Left renal pelvis (tissue), 4 donors: ENCODE results near the gene MFNG. TPM values are rescaled to one million over a fixed set of nuclear protein-coding genes. Genes with fewer than 3 reads are reported as not detected.

Experiments used
- DNase-seq, 4 donors: peaks; one replicate each; pipeline ENCODE4 v3.0.0-alpha.2; 2013; ENCODE audit warnings: low read depth in 4 of 4, low spot score in 3 of 4
- polyA plus RNA-seq, 4 donors: library from polyadenylated mRNA; unstranded; fragments of 120-200 nt; gene quantifications; one replicate each; pipeline ENCODE4 v1.2.1, GENCODE V29; 2013; ENCODE audit not compliant: insufficient read length in 4 of 4

MFNG gene
- polyA plus RNA-seq, 4 donors: 4.6 to 10.4 (median 8.1) TPM

DNA sequence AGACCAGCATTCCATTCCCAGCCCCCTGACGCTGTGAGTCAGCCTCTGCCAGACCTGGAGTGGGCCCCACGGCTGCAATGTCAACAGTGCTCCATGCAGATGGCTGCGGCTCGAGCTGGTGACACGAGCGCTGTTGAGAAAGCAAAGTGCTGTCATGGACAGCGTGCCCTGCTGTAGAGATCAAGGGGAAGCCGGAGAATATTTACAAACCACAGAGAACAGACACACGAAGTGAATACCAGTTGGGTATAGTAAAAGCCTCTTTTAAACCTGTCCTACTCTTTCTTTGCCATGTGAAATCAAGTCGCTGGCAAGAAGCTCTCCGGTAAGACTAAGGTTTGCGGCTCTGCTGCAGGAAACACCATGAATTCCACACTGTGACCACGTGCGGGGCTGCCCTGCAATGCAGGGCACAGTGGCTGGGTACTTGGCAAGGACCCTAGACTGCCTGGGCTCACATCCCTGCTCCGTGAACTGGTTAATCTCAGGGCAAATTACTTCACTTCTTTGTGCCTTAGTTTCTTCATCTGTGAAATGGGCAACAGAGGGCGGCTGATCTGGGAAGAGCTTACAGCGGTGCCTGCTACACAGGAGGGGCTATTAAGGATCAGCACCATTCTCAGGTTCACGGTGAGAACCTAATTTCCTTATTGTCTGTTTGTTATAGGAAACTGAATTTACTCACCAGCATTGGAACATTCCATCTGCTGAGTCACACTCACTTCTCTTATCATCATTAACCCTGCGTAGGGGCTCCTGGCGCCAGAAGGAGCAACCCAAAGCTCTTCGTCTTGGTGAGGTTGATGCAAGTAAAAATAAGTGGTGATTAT is 31.1 kb downstream of the MFNG start:
- DNase-seq: no peak

DNA sequence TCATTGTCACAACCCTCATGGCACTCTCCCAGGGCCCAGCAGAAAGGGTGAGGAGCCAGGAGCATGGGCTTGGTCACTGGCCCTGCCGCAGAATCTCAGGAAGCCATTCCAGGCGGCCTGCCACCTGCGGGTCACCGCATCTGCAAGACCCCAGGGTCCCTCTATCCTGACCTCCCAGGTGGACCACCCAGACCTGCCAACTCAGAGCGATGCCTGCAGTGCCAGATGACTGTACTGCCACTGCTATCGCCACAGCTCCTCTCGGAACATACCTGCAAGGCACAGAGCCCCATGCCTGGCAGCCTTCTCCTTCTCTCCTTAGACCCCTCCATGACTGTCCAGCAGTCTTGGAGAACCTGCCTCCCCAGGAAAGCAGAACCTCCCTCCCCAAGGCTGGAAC is 32.5 kb downstream of the MFNG start:
- no peak for DNase-seq

DNA sequence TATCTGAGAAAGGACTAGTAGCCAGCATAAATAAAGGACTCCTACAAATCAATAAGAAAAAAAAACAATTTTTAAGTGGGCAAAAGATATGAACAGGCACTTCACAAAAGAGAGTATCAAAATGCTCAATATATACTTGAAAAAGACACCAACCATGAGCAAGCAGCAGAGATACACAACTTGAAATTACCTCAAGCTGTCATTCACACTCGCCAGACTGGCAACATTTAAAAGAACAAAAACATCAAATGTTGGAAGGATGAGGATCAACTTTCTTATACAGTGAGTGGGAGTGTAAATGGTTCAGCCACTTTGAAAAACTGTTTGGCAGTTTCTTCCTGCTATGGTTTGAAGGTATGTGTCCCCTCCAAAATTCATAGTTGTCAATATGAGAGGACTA is 35.0 kb downstream of the MFNG start:
- no peak for DNase-seq

DNA sequence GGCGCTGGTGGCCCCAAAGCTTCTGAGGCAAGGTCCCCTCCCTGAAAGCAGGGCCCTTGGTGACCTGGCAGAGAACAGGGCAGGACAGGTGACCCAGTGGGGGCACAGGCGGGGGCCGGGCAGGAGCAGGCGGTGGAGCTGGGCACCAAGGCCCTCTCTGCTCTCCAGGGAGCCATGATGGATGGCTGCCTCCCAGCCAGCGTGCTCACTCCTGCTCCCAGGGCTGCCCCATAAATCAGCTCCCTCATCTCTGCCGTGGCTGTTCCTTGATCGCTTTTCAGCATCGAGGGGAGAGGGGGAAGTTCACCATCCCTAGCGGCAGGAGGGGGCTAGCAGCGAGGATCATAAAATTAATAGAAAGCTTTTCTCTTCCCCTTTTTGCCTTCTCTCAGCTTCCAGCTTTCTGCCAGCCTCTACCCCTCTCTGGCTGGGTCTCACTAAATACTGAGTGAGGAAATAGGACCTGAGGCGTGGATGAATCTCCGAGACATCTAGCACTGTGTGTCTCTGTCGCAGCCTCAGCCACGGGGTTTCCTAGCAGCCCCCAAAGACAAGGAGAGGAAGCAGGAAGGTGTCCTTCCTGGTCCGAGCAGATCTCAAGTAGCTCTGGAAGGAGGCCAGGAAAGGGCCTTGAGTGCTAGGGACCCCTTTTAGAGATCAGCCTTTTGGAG is 36.7 kb downstream of the MFNG start:
- no peak for DNase-seq

DNA sequence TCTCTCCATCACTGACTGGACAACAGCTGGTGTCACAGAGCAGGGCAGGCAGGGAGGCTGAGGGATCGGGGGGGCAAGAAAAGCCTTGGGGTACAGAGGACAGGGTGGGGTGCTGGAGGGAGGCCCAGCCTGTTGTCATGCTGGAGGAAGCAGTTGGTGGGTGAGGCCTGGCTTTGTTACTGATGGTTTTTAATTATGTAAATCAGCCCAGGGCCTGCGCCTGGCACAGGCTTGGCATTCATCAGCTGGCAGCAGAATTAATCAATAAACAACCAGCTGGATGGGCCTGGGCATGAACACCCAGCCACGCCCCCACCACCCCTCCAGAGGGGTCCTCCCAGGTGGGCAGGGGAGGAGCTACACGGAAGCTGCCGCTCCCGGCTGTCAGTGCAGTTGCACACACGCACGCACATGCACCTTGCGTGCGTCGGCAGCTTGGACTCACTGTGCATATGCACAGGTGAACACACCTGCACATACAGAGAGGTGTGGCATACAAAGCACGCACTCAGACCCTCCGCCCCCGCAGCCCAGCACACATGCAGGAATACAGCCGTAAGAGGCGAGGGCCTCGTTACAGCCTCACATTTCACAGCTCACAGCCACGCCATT is 37.6 kb downstream of the MFNG start:
- no peak for DNase-seq

DNA sequence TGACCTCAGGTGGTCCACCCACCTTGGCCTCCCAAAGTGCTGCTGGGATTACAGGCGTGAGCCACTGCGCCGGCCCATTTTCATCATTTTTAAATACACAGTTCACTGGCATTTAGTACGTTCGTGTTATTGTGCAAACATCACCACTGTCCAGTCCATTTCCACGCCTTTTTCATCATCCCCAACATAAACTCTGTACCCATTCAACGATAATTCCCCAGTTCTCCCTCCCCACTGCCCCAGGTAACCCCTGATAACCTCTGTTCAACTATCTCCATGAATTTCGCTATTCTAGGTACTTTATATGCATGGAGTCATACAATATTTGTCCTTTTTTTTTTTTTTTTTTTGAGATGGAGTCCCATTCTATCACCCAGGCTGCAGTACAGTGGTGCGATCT is 40.7 kb downstream of the MFNG start:
- DNase-seq: no peak

DNA sequence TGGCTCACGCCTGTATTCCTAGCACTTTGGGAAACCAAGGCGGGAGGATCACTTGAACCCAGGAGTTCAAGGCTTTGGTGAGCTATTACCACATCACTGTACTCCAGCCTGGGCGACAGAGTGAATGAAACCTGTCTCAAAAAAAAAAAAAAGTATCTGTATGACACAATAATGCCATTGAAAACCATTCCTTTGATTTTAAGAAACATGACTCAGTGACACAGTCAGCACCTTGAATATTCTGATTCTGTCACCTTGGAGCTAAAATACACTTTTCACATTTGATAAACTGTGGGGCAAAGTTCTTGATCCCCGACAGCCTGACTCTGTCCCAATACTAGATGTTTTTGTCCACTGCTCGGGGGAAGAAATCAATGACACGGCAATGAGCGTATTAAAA is 42.2 kb downstream of the MFNG start:
- DNase-seq: no peak

DNA sequence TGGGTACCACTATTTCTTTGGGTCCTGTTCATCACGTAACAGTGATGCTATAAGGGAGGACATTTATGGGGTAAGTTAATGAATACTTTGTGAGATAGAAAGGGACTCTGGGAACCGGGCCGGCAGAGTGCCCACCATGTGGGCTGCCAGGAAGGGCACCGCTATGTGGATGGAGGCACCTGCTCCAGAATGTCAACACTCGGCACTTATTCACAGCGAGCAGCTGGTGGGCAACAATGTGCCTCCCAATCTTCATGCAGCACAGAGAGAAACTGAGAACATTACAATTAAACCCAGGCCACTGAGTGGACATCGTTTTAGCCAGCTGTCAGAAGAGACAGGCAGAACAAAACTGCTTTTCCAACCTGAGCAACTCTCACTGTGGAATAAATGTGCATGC is 43.1 kb downstream of the MFNG start:
- no peak for DNase-seq

DNA sequence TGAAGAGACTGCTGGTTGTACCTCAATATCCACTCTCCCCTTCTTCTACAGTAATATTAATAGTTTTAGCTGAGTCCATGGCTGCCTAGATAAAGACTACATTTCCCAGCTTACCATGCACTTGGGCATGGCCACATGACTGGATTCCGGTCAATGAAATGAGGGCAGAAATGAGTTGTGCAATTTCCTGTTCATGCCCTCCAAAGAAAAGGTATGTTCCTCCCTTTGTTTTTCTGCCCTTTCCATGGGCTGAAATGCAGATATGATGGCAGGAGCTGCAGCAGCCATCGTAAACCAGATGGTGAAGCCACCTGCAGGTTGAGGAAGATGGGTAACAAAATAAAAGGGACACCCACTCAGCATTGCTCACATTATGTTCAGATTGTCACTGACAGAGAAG is 43.6 kb downstream of the MFNG start:
- DNase-seq: no peak

DNA sequence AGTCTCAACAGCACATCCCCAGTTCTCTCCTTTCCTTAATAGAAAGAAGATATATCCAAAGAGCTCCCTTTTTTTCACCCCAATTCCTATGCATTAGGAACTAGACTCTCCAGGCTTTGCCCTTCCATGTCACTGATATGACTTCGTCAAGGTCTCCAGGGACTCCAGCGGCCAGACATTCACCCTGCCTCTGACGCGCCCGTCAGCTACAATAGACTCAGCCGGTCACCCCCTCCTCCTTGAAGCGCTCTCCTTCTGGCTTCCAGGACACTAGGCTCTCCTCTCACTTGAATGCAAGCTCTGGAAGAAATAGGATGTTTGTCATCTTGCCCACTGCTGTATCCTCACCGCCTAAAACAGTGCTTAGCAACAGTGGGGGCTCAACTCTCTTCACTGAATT is 44.0 kb downstream of the MFNG start:
- no peak for DNase-seq

DNA sequence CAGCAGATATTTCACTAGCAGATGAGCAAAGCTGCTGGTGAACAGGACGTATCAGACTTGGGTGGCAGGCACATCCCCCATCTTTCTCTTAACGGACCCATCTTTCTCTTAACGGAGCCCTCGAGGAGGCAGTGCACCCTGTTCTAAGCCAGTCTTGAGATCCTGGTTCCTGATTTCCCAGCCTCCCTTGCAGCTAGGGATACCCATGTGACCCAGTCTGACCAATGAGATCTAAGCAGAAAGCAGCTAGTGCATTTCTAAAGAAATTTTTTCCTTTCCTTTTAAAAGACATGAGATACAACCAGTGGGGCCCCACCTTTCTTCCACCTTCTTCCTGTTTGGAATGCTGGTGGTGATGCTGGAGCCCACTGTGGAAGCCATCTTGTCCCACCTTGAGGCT is 45.3 kb downstream of the MFNG start:
- DNase-seq: no peak

DNA sequence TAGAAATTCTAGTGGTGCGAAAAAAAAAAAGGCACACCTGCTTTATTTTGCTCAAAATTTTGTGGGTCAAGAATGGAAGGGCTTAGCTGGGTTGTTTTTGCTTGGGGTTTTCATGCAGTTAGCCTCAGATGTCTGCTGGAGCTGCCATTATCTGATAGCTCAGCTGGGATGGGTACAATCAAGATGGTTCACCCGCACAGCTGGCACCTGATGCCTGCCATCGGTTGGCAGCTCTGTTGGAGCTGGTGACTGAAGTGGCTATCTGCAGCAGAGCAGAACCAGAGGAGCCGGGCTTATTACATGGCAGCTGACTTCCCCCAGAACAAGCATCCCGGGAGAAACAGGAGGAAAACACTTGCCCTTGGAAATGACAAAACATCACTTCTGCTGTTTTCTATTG is 46.8 kb downstream of the MFNG start:
- no peak for DNase-seq

DNA sequence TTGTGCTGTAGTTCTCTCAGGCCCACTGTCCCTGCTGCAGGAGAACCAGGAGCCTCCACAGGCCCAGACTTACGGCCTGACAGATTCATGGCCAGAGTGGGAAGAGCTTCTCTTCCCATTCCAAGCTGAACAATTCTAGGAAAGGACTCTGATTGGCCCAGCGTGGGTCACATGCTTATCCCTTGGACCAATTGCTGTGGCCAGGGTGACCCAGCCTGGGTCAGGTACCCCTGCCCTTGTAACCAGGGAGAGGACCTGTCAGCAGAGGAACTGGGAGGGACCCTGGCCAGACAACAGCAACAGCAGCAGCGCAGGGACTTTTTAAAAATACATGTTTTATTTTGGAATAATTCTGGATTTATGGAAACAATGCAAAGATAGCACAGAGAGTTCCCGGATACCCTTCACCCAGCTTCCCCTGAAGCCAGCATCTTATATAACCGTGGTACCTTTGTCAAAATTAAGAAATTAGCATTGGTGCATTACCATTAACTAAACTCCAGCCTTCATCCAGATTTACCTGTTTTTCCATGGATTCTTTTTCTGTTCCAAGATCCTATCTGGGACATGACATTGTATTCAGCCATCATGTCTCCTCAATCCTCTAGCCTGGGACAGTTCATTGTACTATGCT is 50.1 kb downstream of the MFNG start:
- no peak for DNase-seq

DNA sequence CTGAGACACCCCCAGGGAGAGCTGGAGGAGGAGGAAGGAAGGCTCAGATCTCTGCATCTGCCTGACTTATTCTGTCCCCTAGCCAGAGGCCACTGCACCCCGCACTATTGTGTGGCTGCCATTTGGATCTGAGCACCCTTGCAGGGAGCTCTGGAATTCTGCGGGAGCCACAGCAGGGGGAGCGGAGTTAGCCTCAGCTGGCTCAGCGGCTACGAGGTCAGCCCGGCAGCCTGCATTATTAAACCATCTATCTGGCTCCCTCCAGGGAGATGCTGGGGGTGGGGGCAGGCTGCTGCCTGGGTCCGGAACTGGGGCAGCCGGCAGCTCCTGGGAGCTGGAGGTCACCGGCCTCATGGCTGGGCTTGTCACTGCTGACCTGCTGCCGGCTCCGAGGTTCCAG is 52.4 kb downstream of the MFNG start:
- DNase-seq: no peak

DNA sequence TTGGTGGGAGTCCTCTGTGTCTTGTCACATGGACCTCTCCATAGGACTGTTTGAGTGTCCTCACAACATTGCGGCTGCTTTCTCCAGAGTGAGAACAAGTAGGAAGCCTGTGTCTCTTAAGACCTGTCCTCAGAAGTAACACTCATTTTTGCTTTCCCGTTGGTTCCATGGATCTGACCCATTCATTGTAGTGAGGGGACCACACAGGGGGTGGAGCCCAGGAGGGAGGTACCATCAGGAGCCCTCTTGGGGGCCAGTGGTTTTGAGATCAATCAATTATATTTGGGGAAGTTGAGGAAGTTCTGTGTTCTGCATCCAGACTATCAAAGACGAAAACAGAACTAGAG is 53.5 kb downstream of the MFNG start:
- no peak for DNase-seq

DNA sequence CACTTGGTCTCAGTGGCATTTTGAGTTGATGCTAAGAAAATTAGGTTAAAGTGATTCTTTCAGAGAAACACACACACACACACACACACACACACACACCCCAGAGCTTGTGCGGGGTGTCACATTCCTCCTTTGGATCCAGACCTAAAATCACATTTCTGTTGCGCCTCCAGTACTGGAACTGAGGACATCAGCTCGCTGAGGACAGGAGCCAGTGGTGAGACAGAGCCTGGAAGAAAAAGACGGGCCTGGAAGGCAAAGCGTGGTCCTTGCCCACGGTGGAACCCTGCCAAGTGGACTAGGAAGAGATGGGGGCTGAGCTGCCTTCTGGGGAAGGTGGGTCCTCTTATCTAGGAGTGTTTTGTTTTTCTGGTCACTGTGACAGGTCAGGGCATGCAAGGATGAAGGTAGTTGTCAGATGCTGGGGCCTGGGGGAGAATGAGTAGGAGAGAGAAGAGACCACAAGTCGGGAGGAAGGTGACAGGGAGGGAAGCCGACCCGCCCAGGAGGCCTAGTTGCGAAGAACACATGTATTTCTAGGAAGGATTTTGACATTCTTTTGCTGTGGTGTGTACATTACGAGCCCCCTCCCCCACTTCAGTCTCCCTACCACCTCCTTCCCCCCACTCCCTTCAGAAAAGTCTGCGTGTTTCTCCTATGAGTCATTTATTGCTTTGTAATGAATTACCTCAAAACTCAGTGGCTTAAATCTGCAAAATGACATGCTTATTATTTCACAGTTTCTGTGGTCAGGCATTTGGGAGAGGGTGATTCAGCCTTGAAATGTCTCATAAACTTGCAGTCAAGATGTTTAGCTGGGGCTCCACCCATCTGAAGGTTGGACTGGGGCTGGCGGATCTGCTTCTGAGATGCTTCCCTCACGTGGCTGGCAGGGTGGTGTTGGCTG is 54.1 kb downstream of the MFNG start:
- DNase-seq: no peak

DNA sequence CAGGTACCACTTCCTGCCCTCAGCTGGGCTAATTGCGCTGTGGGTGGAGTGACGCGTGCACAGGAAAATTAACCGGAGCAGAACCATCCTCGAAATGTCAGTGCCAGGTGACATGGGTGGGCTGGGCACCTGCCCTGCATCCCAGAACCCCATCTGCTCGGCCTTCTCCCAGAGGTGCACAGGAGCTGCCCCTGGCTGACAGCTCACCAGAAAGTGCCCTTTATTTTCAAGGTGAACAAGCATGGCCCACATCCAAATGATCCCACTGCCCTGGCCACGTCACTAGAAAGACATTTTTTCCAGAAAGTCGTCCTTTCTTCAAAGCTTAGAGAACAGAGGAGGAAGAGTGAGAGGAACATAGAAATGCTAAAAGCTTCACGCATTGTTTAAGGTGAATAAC is 54.8 kb downstream of the MFNG start:
- DNase-seq: no peak

DNA sequence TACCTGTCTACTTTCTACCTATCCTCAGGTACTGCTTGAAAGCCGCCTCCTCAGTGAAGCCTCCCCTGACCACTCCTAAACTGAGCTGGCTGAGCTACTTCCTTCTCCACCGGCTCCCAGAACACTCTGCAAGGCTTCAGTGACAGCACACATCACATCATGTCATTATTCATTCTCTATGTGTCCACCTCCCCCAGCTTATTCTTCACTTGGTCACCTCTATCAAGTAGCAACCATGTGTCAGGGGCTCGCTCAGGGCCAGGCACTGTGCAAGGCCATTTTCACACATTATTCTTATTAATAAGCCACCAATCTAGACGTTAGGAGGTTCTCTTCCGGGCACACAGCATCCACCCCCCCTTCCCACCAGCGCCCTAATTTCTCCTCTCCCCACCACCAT is 55.2 kb downstream of the MFNG start:
- DNase-seq: no peak

DNA sequence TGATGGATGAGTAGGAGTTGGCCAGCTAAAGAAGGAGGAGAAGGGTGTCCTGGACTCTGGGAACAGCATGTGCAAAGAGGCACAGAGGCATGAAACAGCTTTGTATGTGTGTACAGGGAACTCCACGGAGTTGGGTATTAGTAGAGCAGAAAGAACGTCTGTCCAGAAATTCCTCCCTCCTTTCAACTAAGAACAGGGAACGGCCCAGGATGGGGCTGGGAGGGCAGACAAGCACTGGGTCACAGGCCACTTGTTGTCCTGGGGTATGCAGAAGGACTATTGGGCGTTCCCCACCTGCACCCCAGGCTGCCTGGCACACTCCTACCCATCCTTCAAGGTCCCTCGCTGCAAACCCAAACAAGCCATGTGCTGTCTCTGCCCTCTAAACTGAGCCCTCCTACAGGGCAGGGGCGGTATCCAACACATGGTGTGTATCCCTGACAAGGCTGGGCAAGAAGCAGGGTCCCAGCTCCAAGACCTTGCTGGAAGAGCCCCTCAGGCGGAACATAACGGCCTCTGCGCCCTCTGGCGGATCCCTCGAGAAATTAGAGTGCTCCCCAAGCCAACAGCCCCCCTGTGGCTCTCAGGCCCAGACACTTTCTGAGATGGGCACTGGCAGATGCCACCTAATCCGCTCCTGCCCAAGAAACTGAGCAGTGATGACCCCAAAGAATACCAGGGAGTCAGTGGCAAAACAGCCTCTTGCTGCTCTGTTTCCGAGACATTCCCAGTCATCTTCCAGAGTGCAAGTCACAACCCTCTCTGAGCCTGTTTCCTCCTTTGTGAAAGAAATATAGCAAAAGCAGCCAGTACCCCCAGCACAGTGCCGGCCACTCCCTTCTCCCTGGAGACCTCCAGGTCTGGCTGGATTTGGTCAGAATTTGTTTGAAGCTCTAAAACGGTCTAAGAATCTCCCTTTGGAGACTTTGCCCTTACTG is 57.3 kb downstream of the MFNG start:
- peak in 1 of 4 donors; percentile 50 for DNase-seq
